Stimulated activated CD4-positive, alpha-beta T cell treated with anti-CD3 and anti-CD28 coated beads, Interleukin-2, amount 100 ng/mL, for 4 hours (primary cell): ENCODE results near the gene BAIAP2L1.
"Not testable (repeated sequence)": the region's sequence is repeated elsewhere in the genome, so short reads cannot be mapped to it uniquely, and the experiment has no call there.

Source experiments
- DNase-seq: peaks from one replicate; pipeline ENCODE4 v3.0.0-alpha.2; 2020; ENCODE audit warnings: low read depth

The BAIAP2L1 gene

GRCh38 chr7:98400542-98401340 is at the start of gene BAIAP2L1:
Gene BAIAP2L1 (minus strand): TSS chr7:98401090. CDS start chr7:98400852, 238 bp downstream.
- DNase-seq: peak; percentile 71

GRCh38 chr7:98448766-98449165 is 47.9 kb upstream of the BAIAP2L1 start:
- no peak for DNase-seq

- DNase-seq: not testable (repeated sequence)
These were observed 40.1 kb upstream of the BAIAP2L1 start for GRCh38 chr7:98440992-98441391.

GRCh38 chr7:98439484-98439883 is 38.6 kb upstream of the BAIAP2L1 start:
- no peak for DNase-seq

- no peak for DNase-seq
These were observed 33.2 kb upstream of the BAIAP2L1 start for GRCh38 chr7:98434087-98434486.

GRCh38 chr7:98429799-98430198 is 28.9 kb upstream of the BAIAP2L1 start:
- DNase-seq: no peak

- DNase-seq: no peak
These were observed 22.2 kb upstream of the BAIAP2L1 start for GRCh38 chr7:98423043-98423442.

GRCh38 chr7:98420966-98421612 is 20.2 kb upstream of the BAIAP2L1 start:
- peak; percentile 47 for DNase-seq

- not testable (repeated sequence) for DNase-seq
These were observed 19.1 kb upstream of the BAIAP2L1 start for GRCh38 chr7:98419988-98420387.

- not testable (repeated sequence) for DNase-seq
These were observed 18.4 kb upstream of the BAIAP2L1 start for GRCh38 chr7:98419316-98419691.

GRCh38 chr7:98418636-98419315 is 17.9 kb upstream of the BAIAP2L1 start:
- no peak for DNase-seq

- no peak for DNase-seq
These were observed 17.4 kb upstream of the BAIAP2L1 start for GRCh38 chr7:98418271-98418635.

- not testable (repeated sequence) for DNase-seq
These were observed 16.8 kb upstream of the BAIAP2L1 start for GRCh38 chr7:98417604-98418270.

- DNase-seq: no peak
These were observed 13.5 kb upstream of the BAIAP2L1 start for GRCh38 chr7:98414205-98414900.

GRCh38 chr7:98413655-98414054 is 12.8 kb upstream of the BAIAP2L1 start:
- DNase-seq: not testable (repeated sequence)

GRCh38 chr7:98409843-98410242 is 9.0 kb upstream of the BAIAP2L1 start:
- DNase-seq: no peak

GRCh38 chr7:98408146-98408545 is 7.3 kb upstream of the BAIAP2L1 start:
- not testable (repeated sequence) for DNase-seq

- DNase-seq: no peak
These were observed 5.9 kb upstream of the BAIAP2L1 start for GRCh38 chr7:98406827-98407226.

GRCh38 chr7:98404840-98405239 is 4.0 kb upstream of the BAIAP2L1 start:
- no peak for DNase-seq

- DNase-seq: no peak
These were observed 874 bp downstream of the BAIAP2L1 start for GRCh38 chr7:98399890-98400541.

- no peak for DNase-seq
These were observed 1.4 kb downstream of the BAIAP2L1 start for GRCh38 chr7:98399462-98399861.
